OCI-LY1 (cell line): ENCODE measurements around the gene ABCB11.

Source experiments
- EZH2 ChIP-seq: fragments of 200-600 bp; sonication (generic), shearing (Covaris generic); IDR thresholded peaks from 2 replicates; pipeline ENCODE4 v1.8.0; 2017; ENCODE audit warnings: borderline replicate concordance, mixed run types, mild to moderate bottlenecking, antibody characterized with exemption, low read length, moderate library complexity, mixed read lengths
- TF ChIP-seq, protein P1 (sequence below): fragments of 200-600 bp; sonication (generic), shearing (Covaris generic); IDR thresholded peaks from 2 replicates; pipeline ENCODE4 v1.5.1; 2017; ENCODE audit warnings: mild to moderate bottlenecking, antibody characterized with exemption, low read length, moderate library complexity, mixed read lengths

DNA sequence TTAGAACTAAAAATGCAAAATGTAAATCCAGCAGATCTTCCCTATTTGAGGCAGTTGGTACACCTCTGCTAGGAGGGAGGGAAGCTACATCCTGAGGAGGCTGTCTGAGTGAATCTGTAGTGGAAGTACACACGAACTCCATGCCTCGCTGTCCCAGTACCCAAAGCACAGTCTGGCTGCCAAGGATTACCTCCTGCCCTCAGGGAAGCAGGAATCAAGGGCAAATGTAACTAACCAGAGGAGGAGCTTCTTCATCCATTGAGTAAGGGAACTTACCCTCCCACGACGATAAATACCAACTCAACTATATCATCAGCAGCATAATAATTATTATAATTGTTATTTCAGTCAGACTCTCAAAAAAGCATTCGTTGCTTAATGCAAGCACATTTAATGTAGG is 40.3 kb upstream of the ABCB11 start:
- TF ChIP-seq, protein P1, sequence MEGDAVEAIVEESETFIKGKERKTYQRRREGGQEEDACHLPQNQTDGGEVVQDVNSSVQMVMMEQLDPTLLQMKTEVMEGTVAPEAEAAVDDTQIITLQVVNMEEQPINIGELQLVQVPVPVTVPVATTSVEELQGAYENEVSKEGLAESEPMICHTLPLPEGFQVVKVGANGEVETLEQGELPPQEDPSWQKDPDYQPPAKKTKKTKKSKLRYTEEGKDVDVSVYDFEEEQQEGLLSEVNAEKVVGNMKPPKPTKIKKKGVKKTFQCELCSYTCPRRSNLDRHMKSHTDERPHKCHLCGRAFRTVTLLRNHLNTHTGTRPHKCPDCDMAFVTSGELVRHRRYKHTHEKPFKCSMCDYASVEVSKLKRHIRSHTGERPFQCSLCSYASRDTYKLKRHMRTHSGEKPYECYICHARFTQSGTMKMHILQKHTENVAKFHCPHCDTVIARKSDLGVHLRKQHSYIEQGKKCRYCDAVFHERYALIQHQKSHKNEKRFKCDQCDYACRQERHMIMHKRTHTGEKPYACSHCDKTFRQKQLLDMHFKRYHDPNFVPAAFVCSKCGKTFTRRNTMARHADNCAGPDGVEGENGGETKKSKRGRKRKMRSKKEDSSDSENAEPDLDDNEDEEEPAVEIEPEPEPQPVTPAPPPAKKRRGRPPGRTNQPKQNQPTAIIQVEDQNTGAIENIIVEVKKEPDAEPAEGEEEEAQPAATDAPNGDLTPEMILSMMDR: no peak
- no peak for TF ChIP-seq EZH2
